ENCODE measurements around the gene TNPO1.
A peak's percentile ranks its signal among the peaks of the same experiment; 100 is the strongest.

Gene TNPO1

DNA sequence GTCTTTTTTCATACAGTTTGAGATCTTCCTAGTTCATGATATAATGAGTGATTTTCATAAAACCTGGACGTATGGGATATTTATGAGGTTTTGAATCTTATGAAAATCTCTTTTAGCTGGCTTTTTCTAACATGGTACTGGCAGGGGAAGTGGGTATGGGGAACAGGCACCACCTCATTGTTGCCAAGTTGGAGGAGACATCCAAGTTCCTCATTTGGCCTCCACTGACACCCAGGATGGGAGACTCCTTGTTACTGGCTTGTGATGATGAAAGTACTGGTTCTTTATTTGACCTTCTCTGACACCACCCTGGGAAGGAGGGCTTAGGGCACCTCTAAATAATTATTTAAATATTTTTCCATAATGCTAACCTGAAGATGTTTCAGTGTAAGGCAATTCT, 4.0 kb upstream of the TNPO1 start:
- H4K8ac ChIP-seq (ENCODE audit: low read depth, low read length), result no peak overlapping the region
- no peak overlapping the region for H3K4ac ChIP-seq (ENCODE audit: low read length)
- no peaks in the 10 kb centered on the region for H3K36me3 ChIP-seq (replicated peaks in 1 of 2; ENCODE audit: control insufficient read depth in 2 of 2, insufficient read depth in 2 of 2, low read length in 2 of 2)
- no peak overlapping the region for H2AFZ ChIP-seq (ENCODE audit: low read length)
- H3K14ac ChIP-seq (ENCODE audit: low read length), result no peak overlapping the region
- H3K18ac ChIP-seq (ENCODE audit: low read length), result no peak overlapping the region
- H3K79me1 ChIP-seq (ENCODE audit: low read depth, low read length), result no peaks in the 10 kb centered on the region
- no peak overlapping the region for H2BK12ac ChIP-seq (ENCODE audit: low read length)
- no peak overlapping the region for H2BK5ac ChIP-seq (ENCODE audit: low read length)
- no peak overlapping the region for H3K23ac ChIP-seq (ENCODE audit: low read depth, low read length, poor library complexity)
- H3K9me3 ChIP-seq (replicated peaks in 1 of 2; ENCODE audit: control insufficient read depth in 2 of 2, insufficient read depth in 1 of 2, low read depth in 1 of 2, low read length in 2 of 2), result no peaks in the 10 kb centered on the region
- no CpG with 5 or more reads among the region's 1 CpG for WGBS, 2 donors (ENCODE audit: extremely low coverage in 2 of 2, insufficient read length in 2 of 2, insufficient replicate concordance in 1 of 2)
- no peak overlapping the region for H3K27ac ChIP-seq (replicated peaks; ENCODE audit: low read length)
- no peak overlapping the region for H3K4me2 ChIP-seq (ENCODE audit: insufficient read depth, low read length, poor library complexity, severe bottlenecking)
- H2BK120ac ChIP-seq (ENCODE audit: low read depth, low read length), result no peak overlapping the region
- no peak overlapping the region for H4K91ac ChIP-seq (ENCODE audit: low read depth, low read length, poor library complexity)
- H3K27me3 ChIP-seq (ENCODE audit: control insufficient read depth in 3 of 3, insufficient read depth in 3 of 3, low read depth in 1 of 3, low read length in 3 of 3), result no peaks in the 10 kb centered on the region
- H3K9ac ChIP-seq (ENCODE audit: low read depth, low read length, poor library complexity), result no peak overlapping the region
- no peaks in the 10 kb centered on the region for H3K4me1 ChIP-seq (ENCODE audit: control insufficient read depth in 2 of 2, insufficient read depth in 1 of 2, low read depth in 1 of 2, low read length in 2 of 2)
- H3K4me3 ChIP-seq (ENCODE audit: low read length in 2 of 2), result no peak overlapping the region
- H2AK5ac ChIP-seq (ENCODE audit: low read depth, low read length), result no peak overlapping the region
- no peak for DNase-seq (ENCODE audit: low spot score)
- no peak overlapping the region for H2BK15ac ChIP-seq (ENCODE audit: low read length)

- no peak overlapping the region for H3K27ac ChIP-seq (replicated peaks; ENCODE audit: low read length)
- H3K9me3 ChIP-seq (replicated peaks in 1 of 2; ENCODE audit: control insufficient read depth in 2 of 2, insufficient read depth in 1 of 2, low read depth in 1 of 2, low read length in 2 of 2), result no peaks in the 10 kb centered on the region
- no peak overlapping the region for H2AFZ ChIP-seq (ENCODE audit: low read length)
- H2BK120ac ChIP-seq (ENCODE audit: low read depth, low read length), result no peak overlapping the region
- H3K4me1 ChIP-seq (ENCODE audit: control insufficient read depth in 2 of 2, insufficient read depth in 1 of 2, low read depth in 1 of 2, low read length in 2 of 2), result peaks cover 1 to 7% of the 10 kb centered on the region in 2 donors
- no peak overlapping the region for H4K8ac ChIP-seq (ENCODE audit: low read depth, low read length)
- no peak for DNase-seq (ENCODE audit: low spot score)
- no peak overlapping the region for H3K4ac ChIP-seq (ENCODE audit: low read length)
- H2AK5ac ChIP-seq (ENCODE audit: low read depth, low read length), result no peak overlapping the region
- H2BK5ac ChIP-seq (ENCODE audit: low read length), result no peak overlapping the region
- no peak overlapping the region for H2BK12ac ChIP-seq (ENCODE audit: low read length)
- H3K79me1 ChIP-seq (ENCODE audit: low read depth, low read length), result no peaks in the 10 kb centered on the region
- no peak overlapping the region for H3K18ac ChIP-seq (ENCODE audit: low read length)
- H3K4me2 ChIP-seq (ENCODE audit: insufficient read depth, low read length, poor library complexity, severe bottlenecking), result no peak overlapping the region
- H3K27me3 ChIP-seq (ENCODE audit: control insufficient read depth in 3 of 3, insufficient read depth in 3 of 3, low read depth in 1 of 3, low read length in 3 of 3), result no peaks in the 10 kb centered on the region
- no peak overlapping the region for H3K4me3 ChIP-seq (ENCODE audit: low read length in 2 of 2)
- no peak overlapping the region for H2BK15ac ChIP-seq (ENCODE audit: low read length)
- H4K91ac ChIP-seq (ENCODE audit: low read depth, low read length, poor library complexity), result no peak overlapping the region
- no peak overlapping the region for H3K9ac ChIP-seq (ENCODE audit: low read depth, low read length, poor library complexity)
- no peak overlapping the region for H3K14ac ChIP-seq (ENCODE audit: low read length)
- H3K36me3 ChIP-seq (replicated peaks in 1 of 2; ENCODE audit: control insufficient read depth in 2 of 2, insufficient read depth in 2 of 2, low read length in 2 of 2), result no peaks in the 10 kb centered on the region
- no peak overlapping the region for H3K23ac ChIP-seq (ENCODE audit: low read depth, low read length, poor library complexity)
Observed at GRCh38 chr5:72814104-72814503, 2.4 kb upstream of the TNPO1 start.

DNA sequence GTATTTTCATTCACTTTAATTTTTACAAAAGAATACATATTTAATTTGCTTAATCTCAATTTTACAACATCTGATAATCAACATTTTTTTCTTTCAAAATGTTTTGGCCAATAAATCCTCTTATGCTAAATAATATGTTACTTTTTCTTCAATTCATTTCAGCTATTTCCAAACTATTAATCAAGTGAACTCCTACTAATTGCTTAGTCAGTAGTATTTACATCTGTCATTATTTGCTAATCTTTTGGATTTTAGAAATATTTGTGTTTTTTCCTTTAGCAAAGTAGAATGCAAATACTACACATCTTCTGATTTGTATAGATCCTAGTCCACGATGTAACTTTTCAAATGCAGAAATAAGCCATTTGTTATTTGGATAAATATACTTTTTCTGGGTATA, 1.6 kb upstream of the TNPO1 start:
- H4K8ac ChIP-seq (ENCODE audit: low read depth, low read length), result no peak overlapping the region
- H3K4me3 ChIP-seq (ENCODE audit: low read length in 2 of 2), result peak overlapping the region in 1 of 2 donors; percentile 87

GRCh38 chr5:72815580-72816283, 729 bp upstream of the TNPO1 start:
- Histone ChIP-seq H3K9me3 (replicated peaks in 1 of 2; ENCODE audit: control insufficient read depth in 2 of 2, insufficient read depth in 1 of 2, low read depth in 1 of 2, low read length in 2 of 2) (peaks cover 0 to 8% of the 10 kb centered on the region in 2 donors), H3K79me1 (ENCODE audit: low read depth, low read length) (no peaks in the 10 kb centered on the region), H2AK5ac (ENCODE audit: low read depth, low read length) (no peak overlapping the region), H3K14ac (ENCODE audit: low read length) (peak overlapping the region; percentile 5), H4K8ac (ENCODE audit: low read depth, low read length) (no peak overlapping the region), H3K23ac (ENCODE audit: low read depth, low read length, poor library complexity) (peak overlapping the region; percentile 99), H3K4me1 (ENCODE audit: control insufficient read depth in 2 of 2, insufficient read depth in 1 of 2, low read depth in 1 of 2, low read length in 2 of 2) (peaks cover 2 to 9% of the 10 kb centered on the region in 2 donors), H2BK12ac (ENCODE audit: low read length) (no peak overlapping the region), H3K4me2 (ENCODE audit: insufficient read depth, low read length, poor library complexity, severe bottlenecking) (peak overlapping the region; percentile 89), H2BK120ac (ENCODE audit: low read depth, low read length) (no peak overlapping the region), H3K27ac (replicated peaks; ENCODE audit: low read length) (peak overlapping the region; percentile 96), H3K9ac (ENCODE audit: low read depth, low read length, poor library complexity) (peak overlapping the region; percentile 93), H3K18ac (ENCODE audit: low read length) (peak overlapping the region; percentile 86), H3K27me3 (ENCODE audit: control insufficient read depth in 3 of 3, insufficient read depth in 3 of 3, low read depth in 1 of 3, low read length in 3 of 3) (no peaks in the 10 kb centered on the region), H3K4me3 (ENCODE audit: low read length in 2 of 2) (peak overlapping the region; percentile 75 to 87), H2AFZ (ENCODE audit: low read length) (peak overlapping the region; percentile 99), H2BK5ac (ENCODE audit: low read length) (peak overlapping the region; percentile 99), H3K4ac (ENCODE audit: low read length) (no peak overlapping the region), H4K91ac (ENCODE audit: low read depth, low read length, poor library complexity) (no peak overlapping the region), H2BK15ac (ENCODE audit: low read length) (no peak overlapping the region), H3K36me3 (replicated peaks in 1 of 2; ENCODE audit: control insufficient read depth in 2 of 2, insufficient read depth in 2 of 2, low read length in 2 of 2) (peaks cover 0 to 8% of the 10 kb centered on the region in 2 donors)
- WGBS, 2 donors (ENCODE audit: extremely low coverage in 2 of 2, insufficient read length in 2 of 2, insufficient replicate concordance in 1 of 2), result no CpG with 5 or more reads among the region's 14 CpGs
- DNase-seq (ENCODE audit: low spot score), result no peak

More for the DNA sequence above, 1.6 kb upstream of the TNPO1 start:
- Histone ChIP-seq H3K23ac (ENCODE audit: low read depth, low read length, poor library complexity) (no peak overlapping the region), H2AK5ac (ENCODE audit: low read depth, low read length) (no peak overlapping the region), H2BK120ac (ENCODE audit: low read depth, low read length) (no peak overlapping the region), H3K14ac (ENCODE audit: low read length) (no peak overlapping the region), H2AFZ (ENCODE audit: low read length) (peak overlapping the region; percentile 55), H3K27ac (replicated peaks; ENCODE audit: low read length) (no peak overlapping the region), H3K36me3 (replicated peaks in 1 of 2; ENCODE audit: control insufficient read depth in 2 of 2, insufficient read depth in 2 of 2, low read length in 2 of 2) (no peaks in the 10 kb centered on the region), H3K79me1 (ENCODE audit: low read depth, low read length) (no peaks in the 10 kb centered on the region), H3K27me3 (ENCODE audit: control insufficient read depth in 3 of 3, insufficient read depth in 3 of 3, low read depth in 1 of 3, low read length in 3 of 3) (no peaks in the 10 kb centered on the region), H3K9me3 (replicated peaks in 1 of 2; ENCODE audit: control insufficient read depth in 2 of 2, insufficient read depth in 1 of 2, low read depth in 1 of 2, low read length in 2 of 2) (peaks cover 0 to 1% of the 10 kb centered on the region in 2 donors), H3K4ac (ENCODE audit: low read length) (no peak overlapping the region), H2BK15ac (ENCODE audit: low read length) (no peak overlapping the region), H3K9ac (ENCODE audit: low read depth, low read length, poor library complexity) (no peak overlapping the region), H2BK12ac (ENCODE audit: low read length) (no peak overlapping the region), H4K91ac (ENCODE audit: low read depth, low read length, poor library complexity) (no peak overlapping the region), H3K4me2 (ENCODE audit: insufficient read depth, low read length, poor library complexity, severe bottlenecking) (no peak overlapping the region), H3K18ac (ENCODE audit: low read length) (no peak overlapping the region), H3K4me1 (ENCODE audit: control insufficient read depth in 2 of 2, insufficient read depth in 1 of 2, low read depth in 1 of 2, low read length in 2 of 2) (peaks cover 2 to 9% of the 10 kb centered on the region in 2 donors), H2BK5ac (ENCODE audit: low read length) (no peak overlapping the region)
- no CpG with 5 or more reads among the region's 1 CpG for WGBS, 2 donors (ENCODE audit: extremely low coverage in 2 of 2, insufficient read length in 2 of 2, insufficient replicate concordance in 1 of 2)
- no peak for DNase-seq (ENCODE audit: low spot score)

Measured in neuronal stem cell (in vitro differentiated cells).